KBM-7 (cell line): ENCODE measurements around the gene TBC1D4.
"Not testable (repeated sequence)": the region's sequence is repeated elsewhere in the genome, so short reads cannot be mapped to it uniquely, and the experiment has no call there.

ENCODE experiments used
- DNase-seq: peaks from one replicate; pipeline ENCODE4 v3.0.0-alpha.2; 2015
- in situ Hi-C: fragments of 300-500 bp; cut with MboI; formaldehyde crosslinking; loops from 2 replicates; pipeline ENCODE4 v1.14.3; 2020; ENCODE audit warnings: low sequenced_read_pairs, low pct_unique_long_range_greater_than_20kb, mixed read lengths

The TBC1D4 gene

DNA sequence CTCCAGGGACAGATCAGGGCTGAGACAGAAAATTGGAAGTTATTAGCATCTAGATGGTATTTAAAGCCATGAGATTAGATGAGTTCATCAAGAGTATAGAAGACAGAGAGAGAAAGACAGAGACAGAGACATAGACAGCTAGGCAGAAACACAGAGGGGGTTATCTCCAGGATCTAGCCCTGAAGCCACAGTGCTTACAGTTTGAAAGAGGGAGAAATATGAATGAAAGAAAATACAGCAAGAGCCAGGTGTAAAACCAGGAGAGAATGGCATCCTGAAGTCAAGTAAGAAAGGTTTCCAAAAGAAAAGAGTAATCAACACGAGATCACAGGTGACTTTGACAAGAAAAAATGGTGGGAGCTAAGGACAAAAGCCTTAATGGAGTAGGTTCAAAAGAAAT lies 111.2 kb downstream of the TBC1D4 start:
- no peak for DNase-seq
- in situ Hi-C loops = no loop called here

- in situ Hi-C loops = no loop called here
- no peak for DNase-seq
Measured at GRCh38 chr13:75369981-75370380, 112.0 kb downstream of the TBC1D4 start.

- in situ Hi-C loops = no loop called here
- DNase-seq = no peak
Measured at GRCh38 chr13:75368167-75368566, 113.8 kb downstream of the TBC1D4 start.

- in situ Hi-C loops = no loop called here
- DNase-seq = no peak
Measured at GRCh38 chr13:75366380-75367280, 115.3 kb downstream of the TBC1D4 start.

DNA sequence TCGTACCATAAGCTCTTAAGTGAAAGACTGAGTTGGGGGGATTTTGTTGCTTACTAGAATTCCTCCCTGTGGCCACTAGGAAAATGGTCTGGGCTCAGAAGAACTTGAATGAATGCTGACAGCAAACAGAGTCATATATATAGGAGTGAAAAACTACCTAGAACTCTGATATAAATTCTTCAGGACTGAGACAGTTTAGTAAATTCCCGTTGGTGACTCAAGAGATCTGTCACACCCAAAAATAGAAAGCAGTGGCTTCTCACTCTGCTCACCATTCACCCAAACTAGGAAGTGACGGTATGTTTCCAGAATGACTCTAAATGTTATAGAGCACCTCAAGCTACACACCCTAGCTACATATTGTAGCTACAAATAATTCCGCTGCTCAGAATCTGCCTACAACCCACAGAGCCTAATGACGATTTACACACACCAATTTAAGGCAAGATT lies 116.2 kb downstream of the TBC1D4 start:
- in situ Hi-C loops = no loop called here
- DNase-seq = peak; percentile 47

GRCh38 chr13:75364131-75364713 lies 117.7 kb downstream of the TBC1D4 start:
- DNase-seq = no peak
- in situ Hi-C loops = no loop called here

DNA sequence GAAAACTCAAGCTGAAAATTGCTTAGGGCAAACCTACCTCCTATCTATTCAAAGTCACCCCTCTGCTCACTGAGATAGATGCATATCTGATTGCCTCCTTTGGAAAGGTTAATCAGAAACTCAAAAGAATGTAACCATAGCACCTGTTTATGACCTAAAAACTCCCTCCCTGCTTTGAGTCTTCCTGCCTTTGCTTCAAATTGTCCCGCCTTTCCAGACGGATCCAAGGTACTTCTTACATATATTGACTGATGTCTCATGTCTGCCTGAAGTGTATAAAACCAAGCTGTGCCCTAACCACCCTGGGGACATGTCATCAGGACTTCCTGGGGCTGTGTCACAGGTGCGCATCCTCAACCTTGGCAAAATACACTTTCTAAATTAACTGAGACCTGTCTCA lies 118.6 kb downstream of the TBC1D4 start:
- in situ Hi-C loops = no loop called here
- no peak for DNase-seq

DNA sequence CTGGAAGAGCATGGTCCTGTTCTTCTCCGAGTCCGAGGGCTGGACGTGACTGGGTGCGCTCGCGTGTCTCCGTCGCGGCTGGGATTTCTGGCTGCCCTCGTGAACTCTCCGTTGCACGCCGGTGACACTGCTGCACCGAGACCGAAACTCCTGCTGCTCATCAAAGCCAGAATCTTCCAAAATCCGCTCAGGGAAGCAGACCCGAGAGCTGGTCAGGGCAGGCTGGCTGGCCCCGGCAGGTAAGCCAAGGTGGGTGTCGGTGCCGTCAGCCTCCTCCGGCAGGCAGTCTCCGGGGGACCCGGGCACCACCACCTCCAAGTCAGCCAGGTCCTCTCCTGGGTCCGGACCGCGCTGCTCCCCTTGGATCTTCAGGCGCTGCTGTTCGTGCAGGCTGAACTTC lies 119.9 kb downstream of the TBC1D4 start:
- in situ Hi-C loops = no loop called here
- DNase-seq = no peak

- DNase-seq = no peak
- in situ Hi-C loops = no loop called here
Measured at GRCh38 chr13:75360170-75360569, 121.8 kb downstream of the TBC1D4 start.

GRCh38 chr13:75359266-75359665 lies 122.7 kb downstream of the TBC1D4 start:
- in situ Hi-C loops = no loop called here
- DNase-seq = no peak

DNA sequence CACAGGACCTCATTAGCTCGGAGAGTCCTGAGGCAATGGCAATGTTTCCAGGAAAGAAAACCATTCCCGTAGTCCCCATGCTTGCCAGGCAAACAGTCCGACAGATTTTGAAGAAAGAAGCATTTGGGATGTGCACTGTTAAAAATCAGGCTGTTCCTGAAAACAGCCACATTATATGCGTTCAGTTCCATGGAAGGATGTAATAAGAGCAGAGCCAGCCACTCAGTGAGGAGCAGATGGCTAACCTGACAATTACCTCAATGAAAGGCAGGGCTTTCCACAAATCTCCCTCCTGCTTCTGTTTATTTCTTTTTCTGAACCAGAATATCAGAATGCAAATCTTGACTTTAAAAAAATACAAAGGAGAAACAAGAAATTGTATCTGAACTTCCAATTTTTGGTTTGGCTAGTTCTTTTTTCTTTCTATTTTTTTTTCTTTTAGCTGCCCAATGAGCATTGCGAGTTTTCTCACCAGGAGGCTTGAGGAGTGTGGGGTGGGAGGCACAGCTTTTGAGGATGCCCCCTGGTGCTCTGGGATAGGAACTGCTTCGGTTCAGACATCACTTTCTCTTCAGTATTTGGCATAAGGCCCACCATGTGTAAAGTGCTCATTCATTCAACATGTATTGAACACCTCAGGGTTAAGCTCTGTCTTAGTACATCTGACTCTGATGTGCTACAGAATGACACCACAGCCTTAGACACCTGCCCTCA lies 124.2 kb downstream of the TBC1D4 start:
- peak; percentile 77 for DNase-seq
- in situ Hi-C loops = no loop called here

DNA sequence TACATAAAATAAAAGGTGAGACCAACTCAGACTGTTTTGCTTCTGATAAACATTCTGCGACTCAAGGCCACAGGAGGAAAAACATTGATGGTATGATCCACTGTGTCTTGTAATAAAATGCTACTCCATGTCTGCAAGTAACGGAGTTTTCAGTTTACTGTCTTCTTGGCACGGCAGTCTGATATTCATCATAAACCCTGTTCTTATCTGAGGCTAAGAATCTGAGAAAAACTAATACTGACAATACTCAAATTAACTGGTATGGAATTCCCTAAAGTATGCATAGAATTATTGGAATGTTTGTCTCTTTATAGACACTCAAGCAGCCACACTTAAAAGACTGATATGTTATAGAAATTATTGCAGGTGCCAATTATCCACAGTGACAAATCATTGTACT lies 125.5 kb downstream of the TBC1D4 start:
- in situ Hi-C loops = no loop called here
- DNase-seq = no peak

DNA sequence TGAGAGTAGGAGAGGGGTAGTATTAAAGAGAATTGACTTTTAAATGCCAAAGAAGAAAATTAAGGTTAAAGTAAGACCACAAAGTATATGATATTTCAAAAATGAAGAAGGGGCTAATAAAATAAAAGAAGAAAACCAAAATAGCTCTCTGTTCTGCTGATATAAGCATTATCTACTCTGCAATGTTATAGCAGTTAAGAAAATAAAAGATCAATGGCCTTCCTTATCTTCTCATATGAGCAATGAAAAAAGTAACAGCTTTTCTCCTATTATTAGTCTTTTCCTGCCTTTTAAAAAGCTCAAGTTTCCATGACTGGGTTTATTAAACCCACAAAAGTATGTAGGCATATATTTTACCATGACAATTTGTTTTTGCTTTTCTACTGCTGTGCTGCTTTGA lies 126.4 kb downstream of the TBC1D4 start:
- in situ Hi-C loops = no loop called here
- no peak for DNase-seq

DNA sequence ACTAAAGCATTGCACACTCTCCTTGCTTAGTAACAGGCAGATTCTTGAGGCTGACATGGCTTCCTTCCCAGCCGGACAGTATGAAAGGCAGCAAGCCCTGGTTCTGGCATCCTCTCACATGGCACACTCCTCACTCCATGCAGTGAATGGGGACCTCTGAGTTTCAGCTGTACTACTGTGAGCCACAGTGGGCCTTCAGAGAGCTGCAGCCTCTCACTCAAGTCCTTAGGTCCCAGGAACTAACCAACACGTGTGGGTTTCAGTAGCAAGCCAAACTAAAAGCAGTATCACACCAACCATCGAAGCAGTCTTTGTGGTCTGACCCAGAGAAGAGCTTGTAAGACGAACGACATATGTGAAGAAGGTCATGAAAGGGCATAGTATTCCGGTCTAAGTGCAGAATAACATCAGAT lies 128.2 kb downstream of the TBC1D4 start:
- in situ Hi-C loops = no loop called here
- DNase-seq = no peak

DNA sequence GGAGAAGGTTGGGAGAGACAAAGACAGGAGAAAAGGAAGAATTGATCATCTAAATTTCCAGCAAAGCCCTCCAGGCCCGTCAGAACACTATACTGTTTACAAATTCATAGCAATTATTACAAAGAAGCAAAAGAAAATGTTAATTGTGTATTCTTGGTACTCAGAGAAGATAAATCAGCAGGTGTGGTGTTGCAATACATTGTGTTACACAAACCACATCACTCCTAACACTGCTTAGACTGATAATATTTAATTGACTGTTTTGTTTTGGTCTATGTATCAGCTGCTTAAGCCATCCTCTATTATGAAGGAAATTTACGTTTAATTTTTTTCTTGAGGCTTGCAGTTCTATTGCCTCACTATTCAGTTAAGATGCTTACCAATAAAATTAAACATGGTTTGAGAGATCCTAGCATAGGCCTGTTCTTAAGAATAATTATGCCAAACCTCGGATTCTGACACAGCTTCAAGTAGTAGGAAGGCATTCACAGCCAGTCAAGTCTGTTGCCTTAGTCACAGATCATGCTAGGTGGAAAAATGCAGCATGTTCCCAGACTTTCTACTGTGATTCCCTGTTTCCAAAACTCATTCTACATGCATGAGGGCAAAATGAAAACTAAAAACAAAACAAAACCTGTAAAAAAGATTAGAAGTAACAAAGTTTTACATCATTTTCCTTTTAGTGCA lies 129.2 kb downstream of the TBC1D4 start:
- no peak for DNase-seq
- in situ Hi-C loops = no loop called here

DNA sequence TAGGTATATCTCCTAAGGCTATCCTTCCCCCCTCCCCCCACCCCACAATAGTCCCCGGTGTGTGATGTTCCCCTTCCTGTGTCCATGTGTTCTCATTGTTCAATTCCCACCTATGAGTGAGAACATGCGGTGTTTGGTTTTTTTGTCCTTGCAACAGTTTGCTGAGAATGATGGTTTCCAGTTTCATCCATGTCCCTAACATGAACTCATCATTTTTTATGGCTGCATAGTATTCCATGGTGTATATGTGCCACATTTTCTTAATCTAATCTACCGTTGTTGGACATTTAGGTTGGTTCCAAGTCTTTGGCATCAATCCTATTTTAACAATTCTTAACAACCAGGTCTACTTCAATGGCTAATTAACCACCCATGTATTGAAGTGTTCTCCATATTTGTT lies 130.4 kb downstream of the TBC1D4 start:
- DNase-seq, in situ Hi-C loops: not testable (repeated sequence)

GRCh38 chr13:75347925-75348324 lies 134.0 kb downstream of the TBC1D4 start:
- in situ Hi-C loops = no loop called here
- DNase-seq = no peak

GRCh38 chr13:75347457-75347856 lies 134.5 kb downstream of the TBC1D4 start:
- in situ Hi-C loops = no loop called here
- no peak for DNase-seq

GRCh38 chr13:75345193-75345592 lies 136.8 kb downstream of the TBC1D4 start:
- no peak for DNase-seq
- in situ Hi-C loops = no loop called here

DNA sequence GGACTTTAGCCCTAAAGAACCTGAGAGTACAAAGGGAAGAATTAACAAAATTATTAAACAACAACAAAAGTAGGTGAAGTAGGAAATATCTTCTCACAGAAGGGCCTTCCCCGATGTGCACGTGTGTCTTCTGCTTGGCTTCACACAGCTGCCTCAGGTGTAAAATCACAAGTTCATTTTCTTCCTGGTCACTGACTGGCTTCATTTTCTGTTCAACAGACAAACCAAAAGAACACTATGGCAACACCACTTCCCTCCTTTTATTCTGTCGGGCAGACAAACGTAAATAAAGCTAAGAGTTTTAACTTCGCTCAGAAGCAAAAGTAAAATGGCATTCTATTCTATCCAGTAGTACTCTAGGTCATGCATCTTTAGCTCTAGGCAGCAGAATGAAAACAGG lies 140.9 kb downstream of the TBC1D4 start:
- DNase-seq = no peak
- in situ Hi-C loops = no loop called here
